Measurements from ENCODE around the gene MVB12B. TPM values are rescaled to one million over a fixed set of nuclear protein-coding genes. Genes with fewer than 3 reads are reported as not detected.

MVB12B gene
- total and polyA plus RNA-seq, 2 experiments from 2014 or later, result 19.0 to 29.9 TPM

GRCh38 chr9:126377536-126377935, 50.9 kb downstream of the MVB12B start:
- no peak overlapping the region for H3K27ac ChIP-seq
- no peaks in the 10 kb centered on the region for H3K36me3 ChIP-seq
- DNase-seq (ENCODE audit: low read depth in 1 of 2, low spot score in 1 of 2), result no peak
- H3K4me1 ChIP-seq (ENCODE audit: low read depth), result peaks cover 32% of the 10 kb centered on the region
- H3K27me3 ChIP-seq, result no peaks in the 10 kb centered on the region
- no peak for TF ChIP-seq CTCF (IDR thresholded peaks at IDR 0.05; ENCODE audit: low read depth, low read length)
- no peaks in the 10 kb centered on the region for H3K9me3 ChIP-seq (ENCODE audit: low read depth)
- no peak overlapping the region for H3K4me3 ChIP-seq

- Histone ChIP-seq H3K36me3 (no peaks in the 10 kb centered on the region), H3K4me1 (ENCODE audit: low read depth) (peaks cover 32% of the 10 kb centered on the region), H3K9me3 (ENCODE audit: low read depth) (no peaks in the 10 kb centered on the region), H3K27ac (no peak overlapping the region), H3K4me3 (no peak overlapping the region), H3K27me3 (no peaks in the 10 kb centered on the region)
- DNase-seq (ENCODE audit: low read depth in 1 of 2, low spot score in 1 of 2), result no peak
- no peak for TF ChIP-seq CTCF (IDR thresholded peaks at IDR 0.05; ENCODE audit: low read depth, low read length)
Observed at GRCh38 chr9:126378761-126379160, 52.1 kb downstream of the MVB12B start.

- no peaks in the 10 kb centered on the region for H3K9me3 ChIP-seq (ENCODE audit: low read depth)
- H3K27ac ChIP-seq, result no peak overlapping the region
- no peak overlapping the region for H3K4me3 ChIP-seq
- H3K27me3 ChIP-seq, result no peaks in the 10 kb centered on the region
- TF ChIP-seq CTCF (IDR thresholded peaks at IDR 0.05; ENCODE audit: low read depth, low read length), result no peak
- no peaks in the 10 kb centered on the region for H3K36me3 ChIP-seq
- H3K4me1 ChIP-seq (ENCODE audit: low read depth), result peaks cover 24% of the 10 kb centered on the region
- DNase-seq (ENCODE audit: low read depth in 1 of 2, low spot score in 1 of 2), result no peak
Observed at GRCh38 chr9:126379661-126380360, 53.2 kb downstream of the MVB12B start.

- no peaks in the 10 kb centered on the region for H3K27me3 ChIP-seq
- DNase-seq (ENCODE audit: low read depth in 1 of 2, low spot score in 1 of 2), result no peak
- H3K27ac ChIP-seq, result no peak overlapping the region
- TF ChIP-seq CTCF (IDR thresholded peaks at IDR 0.05; ENCODE audit: low read depth, low read length), result no peak
- no peak overlapping the region for H3K4me3 ChIP-seq
- no peaks in the 10 kb centered on the region for H3K9me3 ChIP-seq (ENCODE audit: low read depth)
- peaks cover 18% of the 10 kb centered on the region for H3K4me1 ChIP-seq (ENCODE audit: low read depth)
- H3K36me3 ChIP-seq, result no peaks in the 10 kb centered on the region
Observed at GRCh38 chr9:126380447-126380846, 53.8 kb downstream of the MVB12B start.

- H3K27ac ChIP-seq, result no peak overlapping the region
- DNase-seq (ENCODE audit: low read depth in 1 of 2, low spot score in 1 of 2), result no peak
- peaks cover 10% of the 10 kb centered on the region for H3K4me1 ChIP-seq (ENCODE audit: low read depth)
- H3K4me3 ChIP-seq, result no peak overlapping the region
- no peak for TF ChIP-seq CTCF (IDR thresholded peaks at IDR 0.05; ENCODE audit: low read depth, low read length)
- no peaks in the 10 kb centered on the region for H3K36me3 ChIP-seq
- no peaks in the 10 kb centered on the region for H3K27me3 ChIP-seq
- no peaks in the 10 kb centered on the region for H3K9me3 ChIP-seq (ENCODE audit: low read depth)
Observed at GRCh38 chr9:126381195-126381594, 54.6 kb downstream of the MVB12B start.
